Neural cell (in vitro differentiated cells): Measurements from ENCODE around the gene TMEM131L. TPM values are rescaled to one million over a fixed set of nuclear protein-coding genes. Genes with fewer than 3 reads are reported as not detected.

Experiments used
- H2AFZ ChIP-seq: fragments of 200-600, 300-800 bp; sonication (generic), shearing (Covaris generic); 2 replicates; pipeline ENCODE4 v1.6.0; 2014; ENCODE audit warnings: low read depth, mild to moderate bottlenecking, antibody characterized with exemption, low read length, moderate library complexity
- H3F3A ChIP-seq: fragments of 200-600 bp; shearing (Covaris generic); 2 replicates; pipeline ENCODE4 v1.6.1; 2016; ENCODE audit warnings: mild to moderate bottlenecking, moderate library complexity, mixed read lengths, antibody characterized with exemption, low read length; ENCODE audit not compliant: insufficient read depth, poor library complexity, severe bottlenecking
- H3K27ac ChIP-seq: fragments of 200-600, 300-800 bp; sonication (generic), shearing (Covaris generic); 2 replicates; pipeline ENCODE4 v1.5.1; 2014; ENCODE audit warnings: mild to moderate bottlenecking, low read length, moderate library complexity
- H3K27me3 ChIP-seq: fragments of 300-800, 200-600 bp; sonication (generic), shearing (Covaris generic); 2 replicates; pipeline ENCODE4 v1.6.0; 2014; ENCODE audit warnings: mild to moderate bottlenecking, low read depth, low read length, moderate library complexity; ENCODE audit not compliant: insufficient read depth
- H3K36me3 ChIP-seq: fragments of 300-800, 200-600 bp; sonication (generic), shearing (Covaris generic); 2 replicates; pipeline ENCODE4 v1.5.1; 2014; ENCODE audit warnings: mild to moderate bottlenecking, antibody characterized with exemption, low read length, moderate library complexity; ENCODE audit not compliant: insufficient read depth
- H3K4me2 ChIP-seq: fragments of 300-800, 200-600 bp; sonication (generic), shearing (Covaris generic); 2 replicates; pipeline ENCODE4 v1.6.0; 2014; ENCODE audit warnings: mild to moderate bottlenecking, low read length
- H3K4me3 ChIP-seq: fragments of 300-800, 200-600 bp; sonication (generic), shearing (Covaris generic); 2 replicates; pipeline ENCODE4 v1.5.1; 2014; ENCODE audit warnings: mild to moderate bottlenecking, low read length, moderate library complexity
- H3K79me2 ChIP-seq: fragments of 200-600 bp; shearing (Covaris generic); replicated peaks from 2 replicates; pipeline ENCODE4 v1.6.0; 2014; ENCODE audit warnings: mild to moderate bottlenecking, low read length, moderate library complexity; ENCODE audit not compliant: insufficient read depth
- H3K9ac ChIP-seq: fragments of 300-800, 200-600 bp; sonication (generic), shearing (Covaris generic); 2 replicates; pipeline ENCODE4 v1.6.1; 2016; ENCODE audit warnings: mild to moderate bottlenecking, low read length, mixed read lengths
- H3K9me2 ChIP-seq: fragments of 200-600 bp; shearing (Covaris generic); 2 replicates; pipeline ENCODE4 v1.6.1; 2016; ENCODE audit warnings: mild to moderate bottlenecking, low read length, mixed read lengths; ENCODE audit not compliant: insufficient read depth
- H3K9me3 ChIP-seq: fragments of 200-600, 300-800 bp; sonication (generic), shearing (Covaris generic); 2 replicates; pipeline ENCODE4 v1.6.1; 2016; ENCODE audit warnings: mild to moderate bottlenecking, mixed run types, low read length, moderate library complexity, mixed read lengths
- H4K20me1 ChIP-seq: fragments of 200-600 bp; shearing (Covaris generic); 2 replicates; pipeline ENCODE4 v1.6.1; 2016; ENCODE audit warnings: mild to moderate bottlenecking, mixed run types; ENCODE audit not compliant: insufficient read depth
- EP300 ChIP-seq: fragments of 450-650 bp; conservative IDR thresholded peaks from 2 replicates; pipeline ENCODE4 v1.6.1; 2014; ENCODE audit warnings: antibody characterized with exemption, mild to moderate bottlenecking, moderate library complexity; ENCODE audit not compliant: poor library complexity, severe bottlenecking
- EZH2 ChIP-seq: fragments of 200-600, 300-800 bp; shearing (Covaris generic), sonication (generic); IDR thresholded peaks from 2 replicates; pipeline ENCODE4 v1.6.1; 2014; ENCODE audit warnings: antibody characterized with exemption, low read length, borderline replicate concordance, mild to moderate bottlenecking; ENCODE audit not compliant: insufficient read depth, poor library complexity, severe bottlenecking
- MXI1 ChIP-seq: fragments of 450-650 bp; conservative IDR thresholded peaks from 2 replicates; pipeline ENCODE4 v1.6.1; 2014; ENCODE audit warnings: antibody characterized with exemption, mild to moderate bottlenecking; ENCODE audit not compliant: poor library complexity, severe bottlenecking
- POLR2AphosphoS5 ChIP-seq: IDR thresholded peaks from 2 replicates; pipeline ENCODE4 v1.6.1; 2012
- RAD21 ChIP-seq: fragments of 450-650 bp; conservative IDR thresholded peaks from 2 replicates; pipeline ENCODE4 v1.6.1; 2014; ENCODE audit warnings: antibody characterized with exemption, mild to moderate bottlenecking, moderate library complexity
- SMC3 ChIP-seq: fragments of 450-650 bp; conservative IDR thresholded peaks from 2 replicates; pipeline ENCODE4 v1.6.1; 2014; ENCODE audit warnings: antibody characterized with exemption, mild to moderate bottlenecking, moderate library complexity; ENCODE audit not compliant: poor library complexity
- TAF1 ChIP-seq: IDR thresholded peaks from 2 replicates; pipeline ENCODE4 v1.6.1; 2012; ENCODE audit warnings: low read depth
- polyA plus RNA-seq: library from polyadenylated mRNA; depleted of rRNA; stranded (reverse); fragments of >200 nt; gene quantifications from 2 replicates; pipeline ENCODE4 v1.2.3, GENCODE V29; 2014
- TF ChIP-seq, protein P1 (sequence below): fragments of 450-650 bp; IDR thresholded peaks from 2 replicates; pipeline ENCODE4 v1.5.1; 2014; ENCODE audit warnings: antibody characterized with exemption, mild to moderate bottlenecking, moderate library complexity; ENCODE audit not compliant: poor library complexity, severe bottlenecking
- TF ChIP-seq, protein P2 (sequence below): IDR thresholded peaks from 2 replicates; pipeline ENCODE4 v1.6.1; 2012; ENCODE audit warnings: borderline replicate concordance

TMEM131L gene
- polyA plus RNA-seq, 1 donor from 2014 or later: 11.1 TPM

DNA sequence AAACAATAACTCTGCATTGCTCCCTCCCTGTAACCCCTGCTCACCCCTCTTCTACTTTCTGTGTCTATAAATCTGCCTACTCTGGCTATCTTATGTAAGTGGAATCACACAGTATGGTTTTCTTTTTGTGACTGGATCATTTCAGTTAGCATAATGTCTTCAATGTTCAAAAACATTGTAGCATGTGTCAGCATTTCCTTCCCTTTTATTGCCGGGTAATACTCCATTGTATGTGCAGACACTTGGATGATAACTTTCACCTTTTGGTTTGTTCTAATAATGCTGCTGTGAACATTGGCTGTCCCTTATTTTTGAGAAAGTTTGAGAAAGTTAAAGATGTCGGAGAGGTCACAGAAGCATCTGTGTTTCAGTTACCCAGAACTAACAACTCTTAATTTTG is 157.3 kb downstream of the TMEM131L start:
- H3K4me3 ChIP-seq: no peak overlapping the region
- H3K9ac ChIP-seq: no peak overlapping the region
- no peak overlapping the region for H3K4me2 ChIP-seq
- no peaks in the 10 kb centered on the region for H3K9me2 ChIP-seq
- peaks cover 30% of the 10 kb centered on the region for H3K36me3 ChIP-seq
- H3K27me3 ChIP-seq: no peaks in the 10 kb centered on the region
- no peaks in the 10 kb centered on the region for H3K79me2 ChIP-seq
- H3K9me3 ChIP-seq: no peaks in the 10 kb centered on the region
- H3K27ac ChIP-seq: no peak overlapping the region
- H4K20me1 ChIP-seq: no peaks in the 10 kb centered on the region
- TF ChIP-seq, protein P1, sequence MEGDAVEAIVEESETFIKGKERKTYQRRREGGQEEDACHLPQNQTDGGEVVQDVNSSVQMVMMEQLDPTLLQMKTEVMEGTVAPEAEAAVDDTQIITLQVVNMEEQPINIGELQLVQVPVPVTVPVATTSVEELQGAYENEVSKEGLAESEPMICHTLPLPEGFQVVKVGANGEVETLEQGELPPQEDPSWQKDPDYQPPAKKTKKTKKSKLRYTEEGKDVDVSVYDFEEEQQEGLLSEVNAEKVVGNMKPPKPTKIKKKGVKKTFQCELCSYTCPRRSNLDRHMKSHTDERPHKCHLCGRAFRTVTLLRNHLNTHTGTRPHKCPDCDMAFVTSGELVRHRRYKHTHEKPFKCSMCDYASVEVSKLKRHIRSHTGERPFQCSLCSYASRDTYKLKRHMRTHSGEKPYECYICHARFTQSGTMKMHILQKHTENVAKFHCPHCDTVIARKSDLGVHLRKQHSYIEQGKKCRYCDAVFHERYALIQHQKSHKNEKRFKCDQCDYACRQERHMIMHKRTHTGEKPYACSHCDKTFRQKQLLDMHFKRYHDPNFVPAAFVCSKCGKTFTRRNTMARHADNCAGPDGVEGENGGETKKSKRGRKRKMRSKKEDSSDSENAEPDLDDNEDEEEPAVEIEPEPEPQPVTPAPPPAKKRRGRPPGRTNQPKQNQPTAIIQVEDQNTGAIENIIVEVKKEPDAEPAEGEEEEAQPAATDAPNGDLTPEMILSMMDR: no peak
- TF ChIP-seq MXI1 (no peak), POLR2AphosphoS5 (no peak), SMC3 (no peak), EP300 (no peak), TAF1 (no peak), RAD21 (no peak), EZH2 (no peak)
- TF ChIP-seq, protein P2, sequence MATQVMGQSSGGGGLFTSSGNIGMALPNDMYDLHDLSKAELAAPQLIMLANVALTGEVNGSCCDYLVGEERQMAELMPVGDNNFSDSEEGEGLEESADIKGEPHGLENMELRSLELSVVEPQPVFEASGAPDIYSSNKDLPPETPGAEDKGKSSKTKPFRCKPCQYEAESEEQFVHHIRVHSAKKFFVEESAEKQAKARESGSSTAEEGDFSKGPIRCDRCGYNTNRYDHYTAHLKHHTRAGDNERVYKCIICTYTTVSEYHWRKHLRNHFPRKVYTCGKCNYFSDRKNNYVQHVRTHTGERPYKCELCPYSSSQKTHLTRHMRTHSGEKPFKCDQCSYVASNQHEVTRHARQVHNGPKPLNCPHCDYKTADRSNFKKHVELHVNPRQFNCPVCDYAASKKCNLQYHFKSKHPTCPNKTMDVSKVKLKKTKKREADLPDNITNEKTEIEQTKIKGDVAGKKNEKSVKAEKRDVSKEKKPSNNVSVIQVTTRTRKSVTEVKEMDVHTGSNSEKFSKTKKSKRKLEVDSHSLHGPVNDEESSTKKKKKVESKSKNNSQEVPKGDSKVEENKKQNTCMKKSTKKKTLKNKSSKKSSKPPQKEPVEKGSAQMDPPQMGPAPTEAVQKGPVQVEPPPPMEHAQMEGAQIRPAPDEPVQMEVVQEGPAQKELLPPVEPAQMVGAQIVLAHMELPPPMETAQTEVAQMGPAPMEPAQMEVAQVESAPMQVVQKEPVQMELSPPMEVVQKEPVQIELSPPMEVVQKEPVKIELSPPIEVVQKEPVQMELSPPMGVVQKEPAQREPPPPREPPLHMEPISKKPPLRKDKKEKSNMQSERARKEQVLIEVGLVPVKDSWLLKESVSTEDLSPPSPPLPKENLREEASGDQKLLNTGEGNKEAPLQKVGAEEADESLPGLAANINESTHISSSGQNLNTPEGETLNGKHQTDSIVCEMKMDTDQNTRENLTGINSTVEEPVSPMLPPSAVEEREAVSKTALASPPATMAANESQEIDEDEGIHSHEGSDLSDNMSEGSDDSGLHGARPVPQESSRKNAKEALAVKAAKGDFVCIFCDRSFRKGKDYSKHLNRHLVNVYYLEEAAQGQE: no peak
- no peaks in the 10 kb centered on the region for H3F3A ChIP-seq
- H2AFZ ChIP-seq: no peak overlapping the region

DNA sequence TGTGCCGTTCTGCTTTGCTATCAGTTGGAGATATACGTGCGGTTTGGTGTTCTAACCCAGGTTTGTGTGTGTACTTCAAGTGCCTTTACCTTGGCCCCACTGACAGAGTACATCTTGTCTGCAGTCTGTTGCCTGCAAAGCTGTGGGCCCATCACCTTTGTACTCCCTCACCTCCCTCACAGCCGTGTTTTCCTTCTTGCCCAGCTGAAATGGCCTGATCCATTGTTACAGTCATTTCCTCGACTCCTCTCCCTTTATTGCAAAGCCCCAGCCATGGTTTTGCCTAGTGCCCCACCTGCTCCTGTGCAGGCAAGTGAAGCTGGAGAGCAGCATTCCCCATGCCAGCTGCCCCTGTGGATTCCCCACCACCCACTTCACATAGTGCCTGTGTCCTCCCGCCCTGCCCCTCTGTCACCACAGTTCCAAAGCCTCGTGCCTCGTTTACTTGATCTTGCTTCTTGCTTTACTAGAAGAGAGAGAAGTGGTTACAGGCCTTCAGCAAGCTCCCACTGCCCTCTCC is 162.7 kb downstream of the TMEM131L start:
- H3K4me2 ChIP-seq: no peak overlapping the region
- no peak overlapping the region for H3K9ac ChIP-seq
- no peaks in the 10 kb centered on the region for H4K20me1 ChIP-seq
- H3K36me3 ChIP-seq: peaks cover 32% of the 10 kb centered on the region
- no peaks in the 10 kb centered on the region for H3K79me2 ChIP-seq
- no peak overlapping the region for H3K27ac ChIP-seq
- no peak overlapping the region for H2AFZ ChIP-seq
- H3K9me3 ChIP-seq: no peaks in the 10 kb centered on the region
- TF ChIP-seq TAF1 (no peak), POLR2AphosphoS5 (no peak), EZH2 (no peak), MXI1 (no peak), RAD21 (no peak), SMC3 (no peak), EP300 (no peak)
- TF ChIP-seq, protein P1: no peak
- TF ChIP-seq, protein P2: no peak
- H3K27me3 ChIP-seq: no peaks in the 10 kb centered on the region
- H3K9me2 ChIP-seq: no peaks in the 10 kb centered on the region
- no peak overlapping the region for H3K4me3 ChIP-seq
- H3F3A ChIP-seq: no peaks in the 10 kb centered on the region
